CD4-positive, alpha-beta memory T cell (primary cell): Measurements from ENCODE around the gene NSMCE3. TPM values are rescaled to one million over a fixed set of nuclear protein-coding genes. Genes with fewer than 3 reads are reported as not detected.

Experiments
- CTCF ChIA-PET: fragments of 350-600 bp; sonication (Branson Sonifier 250); formaldehyde crosslinking; loops from one replicate; lab custom pipeline; 2021; ENCODE audit warnings: inconsistent platforms; ENCODE audit not compliant: partially characterized antibody; lab: Charles Lee
- POLR2A ChIA-PET: fragments of 350-600 bp; sonication (Branson Sonifier 250); formaldehyde crosslinking; loops from one replicate; lab custom pipeline; 2021; ENCODE audit not compliant: partially characterized antibody; lab: Charles Lee
- DNase-seq, 5 donors: peaks; one replicate each; pipeline versions ENCODE4 v3.0.0 to v3.0.0-alpha.2; 2020 to 2022; ENCODE audit warnings: mixed read lengths in 1 of 5
- H3K27ac ChIP-seq: one replicate; pipeline ENCODE4 v1.7.0; 2013; ENCODE audit warnings: low read depth, low read length
- H3K27me3 ChIP-seq: 2 replicates; pipeline ENCODE4 v1.7.0; 2013; ENCODE audit warnings: mild to moderate bottlenecking, low read length, moderate library complexity; ENCODE audit not compliant: insufficient read depth
- H3K36me3 ChIP-seq: 2 replicates; pipeline ENCODE4 v1.7.0; 2013; ENCODE audit warnings: mild to moderate bottlenecking, low read length, moderate library complexity; ENCODE audit not compliant: insufficient read depth
- H3K4me1 ChIP-seq: 2 replicates; pipeline ENCODE4 v1.7.0; 2013; ENCODE audit warnings: mild to moderate bottlenecking, low read length, moderate library complexity; ENCODE audit not compliant: insufficient read depth
- H3K4me3 ChIP-seq, 2 donors: one replicate each; pipeline ENCODE4 v1.7.0; 2013; ENCODE audit warnings: low read length in 2 of 2, mild to moderate bottlenecking in 1 of 2
- H3K9me3 ChIP-seq, 2 donors: one replicate each; pipeline ENCODE4 v1.7.0; 2013; ENCODE audit warnings: low read length in 2 of 2, control low read depth in 1 of 2; ENCODE audit not compliant: control insufficient read depth in 1 of 2
- H3K27ac Mint-ChIP-seq, 7 donors: one replicate each; pipeline ENCODE4 v1.8.0; 2020 to 2021; ENCODE audit warnings: mixed read lengths in 7 of 7, mild to moderate bottlenecking in 6 of 7, inconsistent platforms in 3 of 7, moderate library complexity in 3 of 7
- H3K27me3 Mint-ChIP-seq, 2 donors: one replicate each; pipeline ENCODE4 v1.8.0; 2020 to 2021; ENCODE audit warnings: mixed read lengths in 2 of 2
- H3K36me3 Mint-ChIP-seq, 2 donors: one replicate each; pipeline ENCODE4 v1.8.0; 2020 to 2021; ENCODE audit warnings: mixed read lengths in 2 of 2, inconsistent platforms in 1 of 2, mild to moderate bottlenecking in 1 of 2
- H3K4me1 Mint-ChIP-seq, 4 donors: one replicate each; pipeline ENCODE4 v1.8.0; 2020 to 2021; ENCODE audit warnings: mixed read lengths in 4 of 4, mild to moderate bottlenecking in 1 of 4
- H3K4me3 Mint-ChIP-seq, 8 donors: one replicate each; pipeline ENCODE4 v1.8.0; 2020 to 2021; ENCODE audit warnings: mixed read lengths in 8 of 8, mild to moderate bottlenecking in 7 of 8, moderate library complexity in 6 of 8, inconsistent platforms in 3 of 8
- H3K9me3 Mint-ChIP-seq, 8 donors: one replicate each; pipeline ENCODE4 v1.8.0; 2020 to 2021; ENCODE audit warnings: mixed read lengths in 8 of 8, mild to moderate bottlenecking in 5 of 8, inconsistent platforms in 3 of 8, moderate library complexity in 1 of 8
- intact Hi-C: fragments of 100-400 bp; cut with micrococcal nuclease; formaldehyde crosslinking; loops from one replicate; pipeline ENCODE4 v1.15.1; 2023
- polyA plus RNA-seq, 2 donors: library from polyadenylated mRNA; unstranded; fragments of 300-500 nt; fragmentation: Illumina TruSeq; gene quantifications; one replicate each; pipeline ENCODE4 v1.2.3, GENCODE V29; 2021
- total RNA-seq, 2 experiments: library from RNA; stranded (reverse); gene quantifications; one replicate each; pipeline ENCODE4 v1.2.3, GENCODE V29; 2021

NSMCE3 gene
- total and polyA plus RNA-seq, 4 experiments from 2014 or later = 18.2 to 36.8 (median 22.9) TPM

GRCh38 chr15:29260896-29261295, 8.7 kb downstream of the NSMCE3 start:
- intact Hi-C loops = no loop called here
- Mint-ChIP-seq H3K9me3 (no peaks in the 10 kb centered on the region), H3K4me3 (no peak overlapping the region), H3K27ac (no peak overlapping the region), H3K36me3 (peaks cover 0 to 2% of the 10 kb centered on the region in 2 donors), H3K4me1 (peaks cover 6 to 21% (median 14%) of the 10 kb centered on the region in 4 donors), H3K27me3 (peaks cover 0 to 1% of the 10 kb centered on the region in 2 donors)
- Histone ChIP-seq H3K4me3 (no peak overlapping the region), H3K27me3 (no peaks in the 10 kb centered on the region), H3K4me1 (peaks cover 5% of the 10 kb centered on the region), H3K27ac (no peak overlapping the region), H3K36me3 (no peaks in the 10 kb centered on the region), H3K9me3 (no peaks in the 10 kb centered on the region)
- ChIA-PET POLR2A (no interaction called here), CTCF (no interaction called here)
- no peak for DNase-seq

DNA sequence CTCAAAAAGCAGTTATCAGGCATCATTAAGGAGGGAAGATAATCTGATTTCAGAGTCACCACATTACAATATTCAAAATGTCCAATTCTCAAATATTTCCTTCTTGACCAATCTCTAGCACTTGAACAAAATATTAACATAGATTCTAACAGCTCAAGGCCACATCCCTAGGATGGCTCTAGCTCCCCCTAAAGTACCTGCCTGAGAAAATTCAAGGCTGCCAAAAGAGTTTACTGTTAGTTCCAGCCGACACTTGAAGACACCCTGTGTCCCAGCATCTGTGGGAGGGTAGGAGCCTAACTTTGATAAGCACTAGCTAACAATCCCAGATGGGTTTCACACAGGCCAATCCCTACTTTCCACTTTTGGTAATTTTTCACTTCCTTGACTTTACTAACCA, 10.4 kb downstream of the NSMCE3 start:
- POLR2A ChIA-PET = interaction anchor here (0.7 kb wide), 1 partner anchor 10 kb away, joined by 3 read pairs; no protein-coding TSS in a partner anchor

GRCh38 chr15:29252234-29252633, 17.4 kb downstream of the NSMCE3 start:
- H3K36me3 Mint-ChIP-seq = no peaks in the 10 kb centered on the region

More for the DNA sequence above, 10.4 kb downstream of the NSMCE3 start:
- Mint-ChIP-seq H3K36me3 (no peaks in the 10 kb centered on the region), H3K4me3 (no peak overlapping the region), H3K4me1 (peaks cover 2 to 13% (median 7%) of the 10 kb centered on the region in 4 donors), H3K27ac (peak overlapping the region in 1 of 7 donors; percentile 62), H3K27me3 (peaks cover 0 to 1% of the 10 kb centered on the region in 2 donors), H3K9me3 (no peaks in the 10 kb centered on the region)
- intact Hi-C loops = no loop called here
- H3K27me3 ChIP-seq = no peaks in the 10 kb centered on the region
- no peaks in the 10 kb centered on the region for H3K9me3 ChIP-seq
- no peak overlapping the region for H3K4me3 ChIP-seq
- H3K27ac ChIP-seq = no peak overlapping the region
- H3K4me1 ChIP-seq = no peaks in the 10 kb centered on the region
- no peak for DNase-seq
- no peaks in the 10 kb centered on the region for H3K36me3 ChIP-seq
- CTCF ChIA-PET = no interaction called here

DNA sequence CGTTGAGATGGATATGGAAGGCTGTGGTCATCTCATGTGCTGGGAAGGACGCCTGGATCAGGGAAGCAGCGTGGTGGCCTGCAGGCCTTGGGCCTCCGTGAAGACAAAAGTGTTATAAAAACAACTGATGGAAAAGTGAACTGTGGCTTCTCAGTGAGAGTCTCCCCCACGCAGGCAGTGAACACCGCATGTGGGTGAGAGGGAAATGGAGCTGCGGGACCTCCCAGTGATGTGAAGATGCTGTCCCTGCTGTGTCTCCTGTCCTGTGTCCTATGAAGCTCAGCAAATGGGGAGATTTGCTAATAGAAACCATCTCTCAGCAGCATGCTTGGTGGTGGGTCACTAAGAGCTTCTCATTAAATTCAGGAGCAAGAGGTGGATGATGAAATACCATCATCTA, 25.1 kb downstream of the NSMCE3 start:
- Mint-ChIP-seq H3K27me3 (peaks cover 3 to 5% of the 10 kb centered on the region in 2 donors), H3K4me1 (no peaks in the 10 kb centered on the region), H3K4me3 (no peak overlapping the region), H3K9me3 (no peaks in the 10 kb centered on the region), H3K27ac (no peak overlapping the region), H3K36me3 (no peaks in the 10 kb centered on the region)
- ChIA-PET CTCF (no interaction called here), POLR2A (no interaction called here)
- Histone ChIP-seq H3K27ac (no peak overlapping the region), H3K9me3 (no peaks in the 10 kb centered on the region), H3K36me3 (no peaks in the 10 kb centered on the region), H3K4me3 (no peak overlapping the region), H3K27me3 (no peaks in the 10 kb centered on the region), H3K4me1 (no peaks in the 10 kb centered on the region)
- intact Hi-C loops = no loop called here
- no peak for DNase-seq

More at GRCh38 chr15:29252234-29252633, 17.4 kb downstream of the NSMCE3 start:
- H3K4me3 Mint-ChIP-seq = no peak overlapping the region
- intact Hi-C loops = no loop called here
- no peaks in the 10 kb centered on the region for H3K27me3 ChIP-seq
- H3K27me3 Mint-ChIP-seq = peaks cover 1 to 5% of the 10 kb centered on the region in 2 donors
- H3K36me3 ChIP-seq = no peaks in the 10 kb centered on the region
- no peaks in the 10 kb centered on the region for H3K9me3 ChIP-seq
- H3K27ac ChIP-seq = no peak overlapping the region
- ChIA-PET CTCF (no interaction called here), POLR2A (no interaction called here)
- no peak overlapping the region for H3K27ac Mint-ChIP-seq
- no peaks in the 10 kb centered on the region for H3K9me3 Mint-ChIP-seq
- no peak overlapping the region for H3K4me3 ChIP-seq
- no peak for DNase-seq
- H3K4me1 ChIP-seq = no peaks in the 10 kb centered on the region
- no peaks in the 10 kb centered on the region for H3K4me1 Mint-ChIP-seq

- no peaks in the 10 kb centered on the region for H3K36me3 ChIP-seq
- no peaks in the 10 kb centered on the region for H3K9me3 Mint-ChIP-seq
- no peaks in the 10 kb centered on the region for H3K4me1 ChIP-seq
- no peak for DNase-seq
- H3K27ac Mint-ChIP-seq = no peak overlapping the region
- H3K4me3 Mint-ChIP-seq = no peak overlapping the region
- no peaks in the 10 kb centered on the region for H3K27me3 ChIP-seq
- POLR2A ChIA-PET = no interaction called here
- no peaks in the 10 kb centered on the region for H3K36me3 Mint-ChIP-seq
- no peaks in the 10 kb centered on the region for H3K9me3 ChIP-seq
- CTCF ChIA-PET = no interaction called here
- no peaks in the 10 kb centered on the region for H3K4me1 Mint-ChIP-seq
- no peak overlapping the region for H3K4me3 ChIP-seq
- H3K27ac ChIP-seq = no peak overlapping the region
- intact Hi-C loops = no loop called here
- peaks cover 3 to 5% of the 10 kb centered on the region in 2 donors for H3K27me3 Mint-ChIP-seq
Measured at GRCh38 chr15:29244123-29244522, 25.5 kb downstream of the NSMCE3 start.

DNA sequence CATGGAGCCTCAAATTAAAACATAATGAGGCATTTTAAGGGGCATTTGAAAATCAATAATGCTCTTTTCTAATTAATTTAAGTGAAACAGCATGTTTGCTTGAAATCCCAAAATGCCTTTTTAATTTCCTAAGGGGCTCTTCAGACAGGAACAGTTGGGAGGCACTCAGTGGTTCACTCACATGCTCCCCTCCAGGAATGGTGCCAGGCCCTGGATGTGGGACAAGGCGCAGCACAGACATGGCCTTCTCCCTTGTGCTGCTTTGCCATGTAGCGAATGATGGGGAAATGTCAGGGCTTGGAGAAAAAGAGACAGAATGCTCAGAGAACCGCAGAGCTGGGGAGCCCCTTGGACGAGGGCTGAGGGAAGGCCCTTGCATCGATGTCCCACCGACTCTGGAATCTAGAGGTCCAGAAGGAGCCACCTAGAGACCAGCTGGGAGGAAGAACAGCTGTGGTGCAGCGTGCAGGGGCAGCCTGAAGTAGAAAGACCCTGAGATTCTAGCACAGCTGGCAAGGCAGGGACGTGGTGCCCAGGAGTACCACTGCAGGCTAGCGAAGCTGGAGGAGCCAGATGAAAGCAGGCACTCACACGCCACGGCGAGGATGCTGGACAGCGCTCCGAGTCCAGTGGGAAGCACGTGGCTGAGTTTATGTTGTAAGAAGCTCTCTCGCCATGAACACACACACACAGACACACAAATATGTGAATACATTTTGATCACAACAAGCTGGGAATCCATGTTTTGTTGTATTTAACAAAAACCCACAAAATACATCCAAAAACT, 27.0 kb downstream of the NSMCE3 start:
- Mint-ChIP-seq H3K27me3 (peaks cover 3 to 6% of the 10 kb centered on the region in 2 donors), H3K4me1 (no peaks in the 10 kb centered on the region), H3K36me3 (no peaks in the 10 kb centered on the region), H3K27ac (peak overlapping the region in 1 of 7 donors; percentile 58), H3K4me3 (no peak overlapping the region), H3K9me3 (peaks cover 0 to 3% (median 0%) of the 10 kb centered on the region in 8 donors)
- CTCF ChIA-PET = no interaction called here
- POLR2A ChIA-PET = no interaction called here
- H3K27ac ChIP-seq = no peak overlapping the region
- no peak overlapping the region for H3K4me3 ChIP-seq
- intact Hi-C loops = no loop called here
- no peaks in the 10 kb centered on the region for H3K27me3 ChIP-seq
- no peaks in the 10 kb centered on the region for H3K4me1 ChIP-seq
- no peak for DNase-seq
- H3K9me3 ChIP-seq = no peaks in the 10 kb centered on the region
- no peaks in the 10 kb centered on the region for H3K36me3 ChIP-seq

DNA sequence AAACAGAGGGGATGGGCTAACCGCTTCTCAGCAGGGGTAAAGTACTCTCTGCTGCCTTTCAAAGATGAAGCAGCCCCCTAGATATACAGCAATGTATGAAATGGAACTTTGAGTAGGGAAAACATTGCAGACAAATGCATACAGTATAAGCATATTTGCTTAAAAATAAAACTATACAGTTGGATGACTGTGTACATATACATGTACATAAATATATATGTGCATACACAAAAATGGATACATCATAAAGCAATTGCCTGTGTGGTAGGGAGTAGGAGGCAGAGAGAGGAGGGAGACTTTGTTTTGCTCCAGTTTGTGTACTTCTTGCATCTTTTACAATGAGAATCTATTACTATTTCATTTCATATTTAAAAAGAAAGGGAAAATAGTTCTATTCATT, 28.4 kb downstream of the NSMCE3 start:
- no peak for DNase-seq
- CTCF ChIA-PET = no interaction called here
- intact Hi-C loops = no loop called here
- POLR2A ChIA-PET = no interaction called here
- Mint-ChIP-seq H3K27me3 (peaks cover 6% of the 10 kb centered on the region in 2 donors), H3K4me3 (no peak overlapping the region), H3K36me3 (no peaks in the 10 kb centered on the region), H3K27ac (no peak overlapping the region), H3K9me3 (peaks cover 0 to 4% (median 0%) of the 10 kb centered on the region in 8 donors), H3K4me1 (no peaks in the 10 kb centered on the region)
- Histone ChIP-seq H3K27ac (no peak overlapping the region), H3K4me1 (no peaks in the 10 kb centered on the region), H3K4me3 (no peak overlapping the region), H3K27me3 (no peaks in the 10 kb centered on the region), H3K9me3 (no peaks in the 10 kb centered on the region), H3K36me3 (no peaks in the 10 kb centered on the region)
